Parathyroid adenoma (tissue), 2 donors: ENCODE data around the gene ALKAL2.

Experiments used
- H2AFZ ChIP-seq: fragments of 300-600 bp; sonication (generic); one replicate; pipeline ENCODE4 v1.7.0; 2017; ENCODE audit warnings: antibody characterized with exemption, mild to moderate bottlenecking
- H3K27ac ChIP-seq: fragments of 300-600 bp; sonication (generic); one replicate; pipeline ENCODE4 v1.7.0; 2017
- H3K27me3 ChIP-seq: fragments of 300-600 bp; sonication (generic); one replicate; pipeline ENCODE4 v1.7.0; 2017; ENCODE audit warnings: low read length; ENCODE audit not compliant: control insufficient read depth, insufficient read depth
- H3K36me3 ChIP-seq: fragments of 300-600 bp; sonication (generic); one replicate; pipeline ENCODE4 v1.7.0; 2017; ENCODE audit warnings: low read length; ENCODE audit not compliant: control insufficient read depth, insufficient read depth
- H3K4me1 ChIP-seq: fragments of 300-600 bp; sonication (generic); one replicate; pipeline ENCODE4 v1.7.0; 2017; ENCODE audit warnings: control low read depth
- H3K4me2 ChIP-seq: fragments of 300-600 bp; sonication (generic); one replicate; pipeline ENCODE4 v1.7.0; 2017; ENCODE audit warnings: low read length
- H3K4me3 ChIP-seq: fragments of 300-600 bp; sonication (generic); one replicate; pipeline ENCODE4 v1.7.0; 2017; ENCODE audit warnings: low read depth, low read length
- H3K79me2 ChIP-seq: fragments of 300-600 bp; sonication (generic); one replicate; pipeline ENCODE4 v1.7.0; 2017; ENCODE audit warnings: control low read depth
- H3K9ac ChIP-seq: fragments of 300-600 bp; sonication (generic); one replicate; pipeline ENCODE4 v1.7.0; 2017; ENCODE audit warnings: mild to moderate bottlenecking
- H3K9me3 ChIP-seq: fragments of 300-600 bp; sonication (generic); one replicate; pipeline ENCODE4 v1.7.0; 2017; ENCODE audit warnings: low read length; ENCODE audit not compliant: control insufficient read depth
- CTCF ChIP-seq: fragments of 300-600 bp; sonication (generic); IDR thresholded peaks from one replicate; pipeline ENCODE4 v1.7.0; 2017; ENCODE audit warnings: antibody characterized with exemption, mild to moderate bottlenecking
- donor health status: primary hyperparathyroidism.

Gene ALKAL2

GRCh38 chr2:323035-323434 lies 35.1 kb upstream of the ALKAL2 start:
- H3K27ac ChIP-seq = no peak overlapping the region
- no peak overlapping the region for H3K4me3 ChIP-seq
- TF ChIP-seq CTCF = no peak

GRCh38 chr2:322326-322725 lies 34.4 kb upstream of the ALKAL2 start:
- no peaks in the 10 kb centered on the region for H3K27me3 ChIP-seq
- no peak overlapping the region for H3K27ac ChIP-seq
- H3K36me3 ChIP-seq = no peaks in the 10 kb centered on the region
- no peak overlapping the region for H2AFZ ChIP-seq
- H3K79me2 ChIP-seq = no peaks in the 10 kb centered on the region
- no peak overlapping the region for H3K4me3 ChIP-seq
- no peaks in the 10 kb centered on the region for H3K4me1 ChIP-seq
- no peaks in the 10 kb centered on the region for H3K9me3 ChIP-seq
- no peak overlapping the region for H3K9ac ChIP-seq
- H3K4me2 ChIP-seq = no peak overlapping the region
- TF ChIP-seq CTCF = no peak

More at GRCh38 chr2:323035-323434, 35.1 kb upstream of the ALKAL2 start:
- no peaks in the 10 kb centered on the region for H3K36me3 ChIP-seq
- H2AFZ ChIP-seq = no peak overlapping the region
- no peaks in the 10 kb centered on the region for H3K79me2 ChIP-seq
- H3K4me2 ChIP-seq = no peak overlapping the region
- H3K9ac ChIP-seq = no peak overlapping the region
- H3K9me3 ChIP-seq = no peaks in the 10 kb centered on the region
- H3K27me3 ChIP-seq = no peaks in the 10 kb centered on the region
- no peaks in the 10 kb centered on the region for H3K4me1 ChIP-seq

- H3K36me3 ChIP-seq = no peaks in the 10 kb centered on the region
- no peak overlapping the region for H3K9ac ChIP-seq
- no peak overlapping the region for H2AFZ ChIP-seq
- H3K27ac ChIP-seq = no peak overlapping the region
- TF ChIP-seq CTCF = no peak
- no peaks in the 10 kb centered on the region for H3K79me2 ChIP-seq
- no peak overlapping the region for H3K4me3 ChIP-seq
- no peaks in the 10 kb centered on the region for H3K9me3 ChIP-seq
- H3K27me3 ChIP-seq = no peaks in the 10 kb centered on the region
- H3K4me2 ChIP-seq = no peak overlapping the region
- H3K4me1 ChIP-seq = no peaks in the 10 kb centered on the region
Observed at GRCh38 chr2:320561-320960, 32.7 kb upstream of the ALKAL2 start.

- Histone ChIP-seq H2AFZ (no peak overlapping the region), H3K27ac (no peak overlapping the region), H3K79me2 (no peaks in the 10 kb centered on the region), H3K4me2 (no peak overlapping the region), H3K27me3 (no peaks in the 10 kb centered on the region), H3K9me3 (no peaks in the 10 kb centered on the region), H3K9ac (no peak overlapping the region), H3K4me3 (no peak overlapping the region), H3K36me3 (no peaks in the 10 kb centered on the region), H3K4me1 (no peaks in the 10 kb centered on the region)
- TF ChIP-seq CTCF = no peak
Observed at GRCh38 chr2:319059-319600, 31.2 kb upstream of the ALKAL2 start.
